Non-pigmented ciliary epithelial cell (primary cell): Measurements from ENCODE around the gene GAA.
"Not testable (repeated sequence)": the region's sequence is repeated elsewhere in the genome, so short reads cannot be mapped to it uniquely, and the experiment has no call there.

Experiments
- DNase-seq: peaks from one replicate; pipeline ENCODE4 v3.0.0-alpha.2; 2010; ENCODE audit warnings: low read depth

GAA gene

GRCh38 chr17:80083136-80083661 is 18.2 kb upstream of the GAA start:
- DNase-seq, result no peak

- DNase-seq, result no peak
Measured at GRCh38 chr17:80084773-80085172, 16.6 kb upstream of the GAA start.

- no peak for DNase-seq
Measured at GRCh38 chr17:80086081-80086480, 15.3 kb upstream of the GAA start.

GRCh38 chr17:80086616-80087015 is 14.8 kb upstream of the GAA start:
- DNase-seq, result no peak

- no peak for DNase-seq
Measured at GRCh38 chr17:80087346-80088265, 13.8 kb upstream of the GAA start.

- no peak for DNase-seq
Measured at GRCh38 chr17:80089762-80090161, 11.6 kb upstream of the GAA start.

GRCh38 chr17:80090164-80090563 is 11.2 kb upstream of the GAA start:
- not testable (repeated sequence) for DNase-seq

- no peak for DNase-seq
Measured at GRCh38 chr17:80091376-80091775, 10.0 kb upstream of the GAA start.

GRCh38 chr17:80092959-80093358 is 8.4 kb upstream of the GAA start:
- DNase-seq, result no peak

GRCh38 chr17:80095038-80095843 is 6.1 kb upstream of the GAA start:
- no peak for DNase-seq

GRCh38 chr17:80095844-80096475 is 5.4 kb upstream of the GAA start:
- no peak for DNase-seq

- no peak for DNase-seq
Measured at GRCh38 chr17:80096561-80097021, 4.8 kb upstream of the GAA start.

GRCh38 chr17:80097127-80097621 is 4.2 kb upstream of the GAA start:
- no peak for DNase-seq

- no peak for DNase-seq
Measured at GRCh38 chr17:80097844-80098691, 3.3 kb upstream of the GAA start.

GRCh38 chr17:80099291-80100034 is 1.9 kb upstream of the GAA start:
- no peak for DNase-seq

- no peak for DNase-seq
Measured at GRCh38 chr17:80100035-80100323, 1.4 kb upstream of the GAA start.

- DNase-seq, result no peak
Measured at GRCh38 chr17:80101946-80102663, 724 bp downstream of the GAA start.

GRCh38 chr17:80102664-80103448 is 1.5 kb downstream of the GAA start:
- DNase-seq, result no peak

GRCh38 chr17:80103449-80104085 is 2.2 kb downstream of the GAA start:
- DNase-seq, result no peak
